OCI-LY1 (cell line): ENCODE results near the gene INTS7.

Experiments
- H2AFZ ChIP-seq: fragments of 200-600 bp; sonication (generic), shearing (Covaris generic); 2 replicates; pipeline ENCODE4 v1.6.0; 2014; ENCODE audit warnings: antibody characterized with exemption, mild to moderate bottlenecking, low read length
- H3F3A ChIP-seq: fragments of 200-600 bp; sonication (generic), shearing (Covaris generic); 2 replicates; pipeline ENCODE4 v1.6.0; 2014; ENCODE audit warnings: mild to moderate bottlenecking, antibody characterized with exemption, low read length, moderate library complexity; ENCODE audit not compliant: insufficient read depth
- H3K27ac ChIP-seq: fragments of 200-600 bp; sonication (generic); 2 replicates; pipeline ENCODE4 v1.5.1; 2014; ENCODE audit warnings: low read length, mixed run types, mild to moderate bottlenecking, low read depth; ENCODE audit not compliant: poor library complexity, severe bottlenecking
- H3K27me3 ChIP-seq: fragments of 200-600 bp; sonication (generic); 2 replicates; pipeline ENCODE4 v1.6.0; 2014; ENCODE audit warnings: antibody characterized with exemption, mild to moderate bottlenecking, low read length, moderate library complexity; ENCODE audit not compliant: insufficient read depth
- H3K36me3 ChIP-seq: fragments of 200-600 bp; sonication (generic); 2 replicates; pipeline ENCODE4 v1.6.1; 2014; ENCODE audit warnings: mild to moderate bottlenecking, antibody characterized with exemption, low read length, moderate library complexity, mixed read lengths; ENCODE audit not compliant: insufficient read depth
- H3K4me1 ChIP-seq: fragments of 200-600 bp; sonication (generic); 2 replicates; pipeline ENCODE4 v1.5.1; 2014; ENCODE audit warnings: mild to moderate bottlenecking, low read length, moderate library complexity; ENCODE audit not compliant: insufficient read depth, severe bottlenecking
- H3K4me2 ChIP-seq: fragments of 200-600 bp; sonication (generic), shearing (Covaris generic); 2 replicates; pipeline ENCODE4 v1.6.1; 2014; ENCODE audit warnings: low read length
- H3K4me3 ChIP-seq: fragments of 200-600 bp; sonication (generic); 2 replicates; pipeline ENCODE4 v1.5.1; 2014; ENCODE audit warnings: low read length, low read depth, mild to moderate bottlenecking, mixed read lengths; ENCODE audit not compliant: poor library complexity, severe bottlenecking
- H3K79me2 ChIP-seq: fragments of 200-600 bp; shearing (Covaris generic); 2 replicates; pipeline ENCODE4 v1.6.1; 2016; ENCODE audit warnings: mixed run types, low read length, mixed read lengths; ENCODE audit not compliant: insufficient read depth
- H3K9ac ChIP-seq: fragments of 200-600 bp; sonication (generic), shearing (Covaris generic); 2 replicates; pipeline ENCODE4 v1.6.1; 2014; ENCODE audit warnings: mild to moderate bottlenecking, low read length, mixed read lengths
- H3K9me2 ChIP-seq: fragments of 200-600 bp; sonication (generic), shearing (Covaris generic); 2 replicates; pipeline ENCODE4 v1.6.1; 2014; ENCODE audit warnings: low read depth, mild to moderate bottlenecking, low read length, mixed read lengths
- H3K9me3 ChIP-seq: fragments of 200-600 bp; shearing (Covaris generic); 2 replicates; pipeline ENCODE4 v1.6.1; 2014; ENCODE audit warnings: low read length, mixed read lengths
- H4K20me1 ChIP-seq: fragments of 200-600 bp; sonication (generic), shearing (Covaris generic); 2 replicates; pipeline ENCODE4 v1.6.0; 2016; ENCODE audit warnings: mild to moderate bottlenecking, low read length; ENCODE audit not compliant: insufficient read depth
- EZH2 ChIP-seq: fragments of 200-600 bp; sonication (generic), shearing (Covaris generic); IDR thresholded peaks from 2 replicates; pipeline ENCODE4 v1.8.0; 2017; ENCODE audit warnings: borderline replicate concordance, mixed run types, mild to moderate bottlenecking, antibody characterized with exemption, low read length, moderate library complexity, mixed read lengths
- TF ChIP-seq, protein P1 (sequence below): fragments of 200-600 bp; sonication (generic), shearing (Covaris generic); IDR thresholded peaks from 2 replicates; pipeline ENCODE4 v1.5.1; 2017; ENCODE audit warnings: mild to moderate bottlenecking, antibody characterized with exemption, low read length, moderate library complexity, mixed read lengths

The INTS7 gene

DNA sequence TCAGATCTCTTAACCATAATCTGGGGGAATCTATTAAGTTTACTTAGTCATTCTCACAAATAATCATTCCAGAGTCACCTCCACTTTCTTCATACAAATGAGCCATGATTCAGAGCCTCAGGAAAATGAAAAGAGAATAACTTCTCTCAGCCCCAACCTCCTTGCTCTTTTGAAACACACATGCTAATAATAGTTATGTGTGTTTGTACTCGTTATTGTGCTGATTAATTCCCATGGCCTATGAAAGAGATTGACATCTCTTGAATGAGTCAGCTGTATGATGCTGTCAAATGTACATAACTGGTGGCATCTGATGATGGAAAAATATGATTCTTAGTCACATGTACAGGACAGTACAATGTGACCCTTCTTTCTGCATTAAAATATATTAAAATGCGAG lies 41.7 kb upstream of the INTS7 start:
- no peaks in the 10 kb centered on the region for H4K20me1 ChIP-seq
- H3K9ac ChIP-seq: no peak overlapping the region
- H3K4me2 ChIP-seq: no peak overlapping the region
- no peaks in the 10 kb centered on the region for H3K79me2 ChIP-seq
- TF ChIP-seq, protein P1, sequence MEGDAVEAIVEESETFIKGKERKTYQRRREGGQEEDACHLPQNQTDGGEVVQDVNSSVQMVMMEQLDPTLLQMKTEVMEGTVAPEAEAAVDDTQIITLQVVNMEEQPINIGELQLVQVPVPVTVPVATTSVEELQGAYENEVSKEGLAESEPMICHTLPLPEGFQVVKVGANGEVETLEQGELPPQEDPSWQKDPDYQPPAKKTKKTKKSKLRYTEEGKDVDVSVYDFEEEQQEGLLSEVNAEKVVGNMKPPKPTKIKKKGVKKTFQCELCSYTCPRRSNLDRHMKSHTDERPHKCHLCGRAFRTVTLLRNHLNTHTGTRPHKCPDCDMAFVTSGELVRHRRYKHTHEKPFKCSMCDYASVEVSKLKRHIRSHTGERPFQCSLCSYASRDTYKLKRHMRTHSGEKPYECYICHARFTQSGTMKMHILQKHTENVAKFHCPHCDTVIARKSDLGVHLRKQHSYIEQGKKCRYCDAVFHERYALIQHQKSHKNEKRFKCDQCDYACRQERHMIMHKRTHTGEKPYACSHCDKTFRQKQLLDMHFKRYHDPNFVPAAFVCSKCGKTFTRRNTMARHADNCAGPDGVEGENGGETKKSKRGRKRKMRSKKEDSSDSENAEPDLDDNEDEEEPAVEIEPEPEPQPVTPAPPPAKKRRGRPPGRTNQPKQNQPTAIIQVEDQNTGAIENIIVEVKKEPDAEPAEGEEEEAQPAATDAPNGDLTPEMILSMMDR: no peak
- no peak for TF ChIP-seq EZH2
- H3K9me3 ChIP-seq: no peaks in the 10 kb centered on the region
- H3K9me2 ChIP-seq: no peaks in the 10 kb centered on the region
- no peaks in the 10 kb centered on the region for H3F3A ChIP-seq
- no peak overlapping the region for H3K4me3 ChIP-seq
- no peaks in the 10 kb centered on the region for H3K4me1 ChIP-seq
- H3K27me3 ChIP-seq: no peaks in the 10 kb centered on the region
- H3K36me3 ChIP-seq: peaks cover 89% of the 10 kb centered on the region
- H3K27ac ChIP-seq: no peak overlapping the region
- H2AFZ ChIP-seq: no peak overlapping the region

GRCh38 chr1:212074856-212075255 lies 39.5 kb upstream of the INTS7 start:
- peaks cover 89% of the 10 kb centered on the region for H3K36me3 ChIP-seq
- no peak overlapping the region for H3K4me3 ChIP-seq
- no peak overlapping the region for H3K4me2 ChIP-seq
- no peaks in the 10 kb centered on the region for H3K79me2 ChIP-seq
- no peaks in the 10 kb centered on the region for H3K9me2 ChIP-seq
- H3K27me3 ChIP-seq: no peaks in the 10 kb centered on the region
- no peaks in the 10 kb centered on the region for H4K20me1 ChIP-seq
- H3K27ac ChIP-seq: no peak overlapping the region
- no peaks in the 10 kb centered on the region for H3F3A ChIP-seq
- no peak overlapping the region for H2AFZ ChIP-seq
- no peak for TF ChIP-seq EZH2
- H3K9ac ChIP-seq: no peak overlapping the region
- H3K4me1 ChIP-seq: no peaks in the 10 kb centered on the region
- H3K9me3 ChIP-seq: no peaks in the 10 kb centered on the region

DNA sequence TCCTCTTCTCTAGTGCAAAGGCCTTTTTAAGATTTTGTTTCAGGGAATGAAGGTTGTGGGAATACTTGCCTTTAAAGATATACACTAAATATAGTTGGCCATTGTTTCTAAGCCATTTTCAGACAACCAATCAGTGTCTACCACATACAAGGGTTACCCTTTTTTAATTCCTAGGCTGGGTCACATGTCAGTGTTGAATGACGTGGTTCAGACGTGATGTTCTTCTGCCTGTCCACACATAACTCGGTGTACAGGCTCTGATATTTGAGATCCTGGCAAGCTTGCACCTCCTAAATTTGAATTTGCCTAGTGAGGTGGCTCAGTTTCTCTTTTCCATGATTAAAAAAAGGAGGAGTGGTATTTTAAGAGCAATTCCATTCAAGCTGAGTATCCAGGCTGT lies 39.0 kb upstream of the INTS7 start:
- H3K4me1 ChIP-seq: no peaks in the 10 kb centered on the region
- H3K4me3 ChIP-seq: no peak overlapping the region
- no peaks in the 10 kb centered on the region for H4K20me1 ChIP-seq
- H3F3A ChIP-seq: no peaks in the 10 kb centered on the region
- no peak overlapping the region for H3K4me2 ChIP-seq
- no peak for TF ChIP-seq EZH2
- TF ChIP-seq, protein P1: no peak
- H2AFZ ChIP-seq: no peak overlapping the region
- no peaks in the 10 kb centered on the region for H3K9me2 ChIP-seq
- peaks cover 86% of the 10 kb centered on the region for H3K36me3 ChIP-seq
- H3K79me2 ChIP-seq: no peaks in the 10 kb centered on the region
- no peaks in the 10 kb centered on the region for H3K9me3 ChIP-seq
- no peak overlapping the region for H3K9ac ChIP-seq
- no peak overlapping the region for H3K27ac ChIP-seq
- H3K27me3 ChIP-seq: no peaks in the 10 kb centered on the region

DNA sequence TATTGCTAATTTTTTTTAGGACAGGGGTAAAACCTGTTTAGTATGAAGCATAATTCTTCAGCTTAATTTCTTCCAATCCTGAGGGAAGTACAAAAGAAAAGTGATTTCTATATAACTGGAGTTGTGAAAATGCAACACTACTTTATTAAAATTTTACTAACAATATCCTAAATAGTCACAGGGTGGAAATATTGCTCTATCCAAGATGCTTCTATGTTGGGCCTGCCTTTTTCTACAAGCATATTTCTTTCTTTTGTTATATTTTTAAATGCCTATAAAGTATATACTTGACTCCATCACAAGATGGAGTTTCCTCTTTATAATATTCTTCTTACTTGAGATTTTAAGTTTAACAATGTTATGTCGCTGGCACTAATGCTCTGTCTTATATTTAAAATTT lies 38.1 kb upstream of the INTS7 start:
- Histone ChIP-seq H3K4me2 (no peak overlapping the region), H3K79me2 (no peaks in the 10 kb centered on the region), H3K4me3 (no peak overlapping the region), H2AFZ (no peak overlapping the region), H3K9me2 (no peaks in the 10 kb centered on the region), H3K36me3 (peaks cover 85% of the 10 kb centered on the region), H3K4me1 (no peaks in the 10 kb centered on the region), H3K27me3 (no peaks in the 10 kb centered on the region), H3K9me3 (no peaks in the 10 kb centered on the region), H3K27ac (no peak overlapping the region), H3K9ac (no peak overlapping the region), H3F3A (no peaks in the 10 kb centered on the region), H4K20me1 (no peaks in the 10 kb centered on the region)
- TF ChIP-seq EZH2: no peak
- TF ChIP-seq, protein P1: no peak
